CD14-positive monocyte (primary cell): ENCODE data around the gene CYP2R1. TPM values are rescaled to one million over a fixed set of nuclear protein-coding genes. Genes with fewer than 3 reads are reported as not detected.
A peak's percentile ranks its signal among the peaks of the same experiment; 100 is the strongest.

ENCODE experiments used
- DNase-seq, 3 donors: peaks; one replicate each; pipeline ENCODE4 v3.0.0-alpha.2; 2011 to 2022
- H2AFZ ChIP-seq: 2 replicates; pipeline ENCODE4 v1.6.0; 2012; ENCODE audit warnings: mild to moderate bottlenecking, low read depth, low read length, inconsistent platforms; ENCODE audit not compliant: insufficient read depth, poor library complexity, severe bottlenecking
- H3K27ac ChIP-seq, 2 donors: 1 replicate in 1 of 2; 2 replicates in 1 of 2; pipeline ENCODE4 v1.5.1; 2012 to 2013; ENCODE audit warnings: low read length in 2 of 2, control low read depth in 1 of 2, inconsistent platforms in 1 of 2, low read depth in 1 of 2, mild to moderate bottlenecking in 1 of 2
- H3K27me3 ChIP-seq, 2 donors: one replicate each; pipeline versions ENCODE4 v1.6.0 to v1.6.1; 2011 to 2013; ENCODE audit warnings: low read length in 2 of 2; ENCODE audit not compliant: control insufficient read depth in 2 of 2, insufficient read depth in 2 of 2
- H3K36me3 ChIP-seq, 2 donors: replicated peaks in 1 of 2; 1 replicate in 1 of 2; 2 replicates in 1 of 2; pipeline versions ENCODE4 v1.5.1 to v1.6.1; 2012 to 2013; ENCODE audit warnings: low read length in 2 of 2, control low read depth in 1 of 2, inconsistent platforms in 1 of 2, mild to moderate bottlenecking in 1 of 2; ENCODE audit not compliant: insufficient read depth in 2 of 2, control insufficient read depth in 1 of 2
- H3K4me1 ChIP-seq, 2 donors: 1 replicate in 1 of 2; 2 replicates in 1 of 2; pipeline versions ENCODE4 v1.5.1 to v1.6.1; 2012 to 2013; ENCODE audit warnings: low read length in 2 of 2, control low read depth in 1 of 2, inconsistent platforms in 1 of 2, mild to moderate bottlenecking in 1 of 2, moderate library complexity in 1 of 2; ENCODE audit not compliant: insufficient read depth in 2 of 2, control insufficient read depth in 1 of 2
- H3K4me2 ChIP-seq: replicated peaks from 2 replicates; pipeline ENCODE3; 2012; ENCODE audit warnings: low read length, moderate library complexity, mild to moderate bottlenecking; ENCODE audit not compliant: poor library complexity, severe bottlenecking; ENCODE audit errors: extremely low read depth
- H3K4me3 ChIP-seq, 3 experiments: fragments of 200-600 bp in 1 of 3; sonication (generic) in 1 of 3; replicated peaks in 1 of 3; 1 replicate in 2 of 3; 2 replicates in 1 of 3; pipeline ENCODE4 v1.5.1; 2011 to 2013; ENCODE audit warnings: low read length in 3 of 3, mild to moderate bottlenecking in 3 of 3, control low read depth in 2 of 3, low read depth in 2 of 3, inconsistent platforms in 1 of 3, moderate library complexity in 1 of 3
- H3K79me2 ChIP-seq: 2 replicates; pipeline ENCODE4 v1.6.0; 2012; ENCODE audit warnings: mild to moderate bottlenecking, control low read depth, inconsistent platforms, low read length, moderate library complexity; ENCODE audit not compliant: insufficient read depth
- H3K9ac ChIP-seq: 2 replicates; pipeline ENCODE4 v1.6.0; 2017; ENCODE audit warnings: low read length, mild to moderate bottlenecking; ENCODE audit not compliant: insufficient read depth, poor library complexity, severe bottlenecking
- H3K9me3 ChIP-seq, 2 donors: replicated peaks in 1 of 2; 1 replicate in 1 of 2; 2 replicates in 1 of 2; pipeline versions ENCODE4 v1.5.1 to v1.6.1; 2012 to 2013; ENCODE audit warnings: low read length in 2 of 2, control low read depth in 1 of 2; ENCODE audit not compliant: control insufficient read depth in 1 of 2, insufficient read depth in 1 of 2
- H4K20me1 ChIP-seq: 2 replicates; pipeline ENCODE4 v1.6.0; 2012; ENCODE audit warnings: mild to moderate bottlenecking, low read length, control low read depth, moderate library complexity; ENCODE audit not compliant: insufficient read depth
- H3K27ac Mint-ChIP-seq, 7 donors: one replicate each; pipeline ENCODE4 v1.8.0; 2020; ENCODE audit warnings: mild to moderate bottlenecking in 7 of 7, mixed read lengths in 7 of 7, moderate library complexity in 6 of 7, inconsistent platforms in 2 of 7
- H3K27me3 Mint-ChIP-seq, 3 donors: one replicate each; pipeline ENCODE4 v1.8.0; 2021 to 2022; ENCODE audit warnings: low read depth in 3 of 3, mild to moderate bottlenecking in 3 of 3, mixed read lengths in 3 of 3, moderate library complexity in 3 of 3, inconsistent platforms in 1 of 3
- H3K36me3 Mint-ChIP-seq, 2 donors: one replicate each; pipeline ENCODE4 v1.8.0; 2020; ENCODE audit warnings: mixed read lengths in 2 of 2, inconsistent platforms in 1 of 2, mild to moderate bottlenecking in 1 of 2
- H3K4me1 Mint-ChIP-seq: one replicate; pipeline ENCODE4 v1.8.0; 2020; ENCODE audit warnings: mild to moderate bottlenecking, mixed read lengths
- H3K4me3 Mint-ChIP-seq, 2 donors: one replicate each; pipeline ENCODE4 v1.8.0; 2020; ENCODE audit warnings: mild to moderate bottlenecking in 2 of 2, mixed read lengths in 2 of 2, moderate library complexity in 1 of 2
- H3K9me3 Mint-ChIP-seq, 7 donors: one replicate each; pipeline ENCODE4 v1.8.0; 2020 to 2022; ENCODE audit warnings: mixed read lengths in 7 of 7, mild to moderate bottlenecking in 6 of 7, moderate library complexity in 6 of 7, inconsistent platforms in 2 of 7
- CTCF ChIP-seq: fragments of 200-600 bp; IDR thresholded peaks from one replicate; pipeline ENCODE4 v1.8.0; 2022; ENCODE audit warnings: antibody characterized with exemption, mild to moderate bottlenecking
- WGBS: methylation state at CpG from one replicate; pipeline ENCODE4 v1.1.5; 2013; ENCODE audit warnings: missing lambda C conversion rate; ENCODE audit not compliant: insufficient coverage; 5-methylcytosine and 5-hydroxymethylcytosine counted together
- intact Hi-C, 2 donors: fragments of 100-400 bp; cut with micrococcal nuclease; formaldehyde crosslinking; loops; one replicate each; pipeline versions ENCODE4 v1.15.0 to v1.15.1; 2023
- polyA plus RNA-seq, 3 donors: library from polyadenylated mRNA; depleted of rRNA in 1 of 3; unstranded in 2 of 3; stranded (reverse) in 1 of 3; fragments of 300-500 nt in 2 of 3; fragments of >200 nt in 1 of 3; fragmentation: Illumina TruSeq in 2 of 3; gene quantifications; 1 replicate in 2 of 3; 2 replicates in 1 of 3; pipeline ENCODE4 v1.2.3, GENCODE V29; 2012 to 2021

The CYP2R1 gene
- polyA plus RNA-seq, 3 donors, result 5.4 to 8.3 (median 7.0) TPM

- H3K4me3 Mint-ChIP-seq, result no peak overlapping the region
- Histone ChIP-seq H3K27ac (peak overlapping the region in 1 of 2 donors; percentile 32), H3K9ac (no peak overlapping the region), H3K4me1 (peaks cover 28 to 37% of the 10 kb centered on the region in 2 donors), H4K20me1 (no peaks in the 10 kb centered on the region), H3K4me3 (no peak overlapping the region), H3K36me3 (no peaks in the 10 kb centered on the region), H3K9me3 (no peaks in the 10 kb centered on the region), H3K27me3 (no peaks in the 10 kb centered on the region), H3K4me2 (no peak overlapping the region), H2AFZ (peak overlapping the region; percentile 62), H3K79me2 (no peaks in the 10 kb centered on the region)
- no peaks in the 10 kb centered on the region for H3K9me3 Mint-ChIP-seq
- TF ChIP-seq CTCF, result no peak
- H3K4me1 Mint-ChIP-seq, result peaks cover 32% of the 10 kb centered on the region
- H3K36me3 Mint-ChIP-seq, result peaks cover 0 to 3% of the 10 kb centered on the region in 2 donors
- no CpG with 5 or more reads among the region's 2 CpGs for WGBS
- intact Hi-C loops, result loop anchor here in 1 of 2 donors (5.0 to 10.0 kb wide), 3 partner anchors 284 to 384 kb away; no protein-coding TSS in a partner anchor
- peak overlapping the region in 6 of 7 donors; percentile 41 to 84 (median 74) for H3K27ac Mint-ChIP-seq
- no peaks in the 10 kb centered on the region for H3K27me3 Mint-ChIP-seq
- no peak for DNase-seq
Observed at GRCh38 chr11:14898906-14899305, 6.9 kb upstream of the CYP2R1 start.

- H3K27me3 ChIP-seq, result no peaks in the 10 kb centered on the region
- Mint-ChIP-seq H3K27ac (peak overlapping the region in 3 of 7 donors; percentile 41 to 84 (median 69)), H3K4me1 (peaks cover 32% of the 10 kb centered on the region), H3K36me3 (peaks cover 0 to 3% of the 10 kb centered on the region in 2 donors), H3K9me3 (peaks cover 0 to 2% (median 0%) of the 10 kb centered on the region in 7 donors), H3K4me3 (no peak overlapping the region), H3K27me3 (no peaks in the 10 kb centered on the region)
- H4K20me1 ChIP-seq, result no peaks in the 10 kb centered on the region
- H3K36me3 ChIP-seq, result no peaks in the 10 kb centered on the region
- H3K79me2 ChIP-seq, result no peaks in the 10 kb centered on the region
- no peak overlapping the region for H3K9ac ChIP-seq
- peaks cover 28 to 37% of the 10 kb centered on the region in 2 donors for H3K4me1 ChIP-seq
- no peak for TF ChIP-seq CTCF
- peak overlapping the region; percentile 62 for H2AFZ ChIP-seq
- H3K27ac ChIP-seq, result peak overlapping the region in 1 of 2 donors; percentile 32
- intact Hi-C loops, result loop anchor here in 1 of 2 donors (5.0 to 10.0 kb wide), 3 partner anchors 284 to 384 kb away; no protein-coding TSS in a partner anchor
- H3K4me3 ChIP-seq, result no peak overlapping the region
- no peaks in the 10 kb centered on the region for H3K9me3 ChIP-seq
- peak in 2 of 3 donors; percentile 29 to 35 for DNase-seq
- WGBS, result no CpG with 5 or more reads among the region's 3 CpGs
- H3K4me2 ChIP-seq, result no peak overlapping the region
Observed at GRCh38 chr11:14898355-14898754, 6.3 kb upstream of the CYP2R1 start.
